Measurements from ENCODE around the gene PTPRN2.
"Not testable (repeated sequence)": the region's sequence is repeated elsewhere in the genome, so short reads cannot be mapped to it uniquely, and the experiment has no call there.

PTPRN2 gene

DNA sequence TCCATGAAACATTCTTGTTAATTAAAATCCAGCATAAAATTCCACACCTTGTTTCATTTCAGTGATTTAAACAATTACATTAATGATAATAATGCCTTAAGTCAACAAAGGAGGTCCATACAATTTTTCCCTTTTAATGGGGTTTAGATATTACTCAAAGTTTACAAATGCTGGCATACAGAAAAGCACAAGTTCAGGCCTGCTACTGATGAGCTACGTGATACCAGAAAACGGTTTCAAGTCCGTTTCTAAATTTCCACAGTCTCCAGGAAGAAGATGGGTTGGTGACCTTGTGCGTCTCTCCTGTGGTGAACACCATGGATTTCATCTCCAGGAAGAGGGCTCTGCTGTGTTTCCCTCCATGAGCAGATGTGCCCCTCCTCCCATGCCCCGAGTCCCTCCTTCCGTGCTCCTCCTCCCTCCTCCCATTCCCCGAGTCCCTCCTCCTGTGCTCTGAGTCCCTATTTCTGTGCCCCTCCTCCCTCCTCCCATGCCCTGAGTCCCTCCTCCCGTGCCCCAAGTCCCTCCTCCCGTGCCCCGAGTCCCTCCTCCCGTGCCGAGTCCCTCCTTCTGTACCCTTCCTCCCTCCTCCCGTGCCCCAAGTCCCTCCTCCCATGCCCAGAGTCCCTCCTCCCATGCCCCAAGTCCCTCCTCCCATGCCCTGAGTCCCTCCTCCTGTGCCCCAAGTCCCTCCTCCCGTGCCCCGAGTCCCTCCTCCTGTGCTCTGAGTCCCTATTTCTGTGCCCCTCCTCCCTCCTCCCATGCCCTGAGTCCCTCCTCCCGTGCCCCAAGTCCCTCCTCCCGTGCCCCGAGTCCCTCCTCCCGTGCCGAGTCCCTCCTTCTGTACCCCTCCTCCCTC, 201.9 kb downstream of the PTPRN2 start:
- DNase-seq (ENCODE audit: low read depth in 2 of 2): not testable (repeated sequence)

DNA sequence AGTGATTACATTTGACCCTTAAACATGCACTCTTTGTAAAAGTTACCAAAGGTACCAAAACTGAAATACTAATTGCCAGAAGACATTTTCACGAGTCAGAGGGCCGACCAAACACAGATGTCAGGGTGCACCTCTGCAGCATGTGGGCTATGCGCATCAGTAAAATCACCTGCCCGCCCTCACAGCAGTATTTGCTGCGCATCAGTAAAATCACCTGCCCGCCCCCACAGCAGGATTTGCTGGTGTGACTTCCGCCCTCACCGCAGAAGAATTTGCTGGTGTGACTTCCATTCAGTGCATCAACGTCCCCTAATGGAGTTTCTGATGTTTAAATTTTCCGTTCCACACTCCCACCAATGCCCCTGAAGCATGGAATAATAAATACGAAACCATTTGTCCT, 202.9 kb downstream of the PTPRN2 start:
- no peak for DNase-seq (ENCODE audit: low read depth in 2 of 2)

DNA sequence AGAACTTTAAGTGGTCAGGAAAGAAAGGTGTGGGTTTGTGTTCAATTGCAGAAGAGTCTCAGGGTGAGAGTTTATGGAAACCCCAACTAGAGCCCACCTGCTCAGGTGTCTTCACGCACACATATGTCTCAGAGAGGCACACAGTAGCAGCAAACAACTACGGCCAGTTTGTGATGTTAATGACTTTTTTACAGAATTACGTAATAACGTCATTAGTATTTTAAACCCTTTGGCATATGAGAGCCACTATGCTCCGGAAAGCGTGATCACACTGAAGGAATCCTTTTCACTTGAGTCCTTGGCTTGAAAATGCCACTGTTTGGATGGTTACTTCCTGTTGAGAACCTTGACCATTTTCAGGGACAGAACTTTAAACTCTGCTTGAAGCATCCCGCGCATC, 204.0 kb downstream of the PTPRN2 start:
- no peak for DNase-seq (ENCODE audit: low read depth in 2 of 2)

DNA sequence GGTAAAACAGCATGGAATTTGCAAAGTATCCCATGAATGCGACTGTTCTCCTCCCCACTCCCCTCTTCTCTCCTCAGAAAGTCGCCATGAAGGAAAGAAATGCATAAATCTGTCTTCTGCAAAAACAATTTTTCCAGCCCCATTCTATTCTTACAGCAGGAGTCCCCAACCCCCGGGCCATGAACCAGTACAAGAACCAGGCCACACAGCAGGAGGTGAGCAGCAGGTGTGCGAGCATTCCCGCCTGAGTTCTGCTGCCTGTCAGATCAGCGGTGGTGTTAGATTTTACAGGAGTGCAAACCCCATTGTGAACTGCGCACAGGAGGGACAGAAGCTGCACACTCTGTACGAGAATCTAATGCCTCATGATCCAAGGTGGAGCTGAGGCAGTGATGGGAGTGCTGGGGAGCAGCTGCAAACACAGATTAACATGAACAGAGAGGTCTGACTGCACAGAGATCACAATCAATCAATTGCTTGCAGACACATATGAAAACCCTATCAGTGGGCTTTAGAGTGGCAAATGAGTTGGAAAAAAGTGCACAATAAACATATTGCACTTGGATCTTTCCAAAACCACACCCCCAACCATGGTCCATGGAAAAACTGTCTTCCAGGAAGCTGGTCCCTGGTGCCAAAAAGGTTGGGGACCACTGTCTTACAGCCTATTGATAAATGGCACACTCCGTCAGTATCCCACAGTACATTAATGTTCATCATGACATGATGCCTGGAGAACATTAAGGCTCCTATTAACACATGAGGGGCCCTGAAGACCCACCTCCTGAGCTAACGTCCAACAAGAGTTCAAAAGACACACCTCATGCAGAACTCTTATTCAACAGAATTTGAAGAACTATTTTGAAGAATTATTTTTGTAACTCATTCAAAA, 205.0 kb downstream of the PTPRN2 start:
- no peak for DNase-seq (ENCODE audit: low read depth in 2 of 2)

DNA sequence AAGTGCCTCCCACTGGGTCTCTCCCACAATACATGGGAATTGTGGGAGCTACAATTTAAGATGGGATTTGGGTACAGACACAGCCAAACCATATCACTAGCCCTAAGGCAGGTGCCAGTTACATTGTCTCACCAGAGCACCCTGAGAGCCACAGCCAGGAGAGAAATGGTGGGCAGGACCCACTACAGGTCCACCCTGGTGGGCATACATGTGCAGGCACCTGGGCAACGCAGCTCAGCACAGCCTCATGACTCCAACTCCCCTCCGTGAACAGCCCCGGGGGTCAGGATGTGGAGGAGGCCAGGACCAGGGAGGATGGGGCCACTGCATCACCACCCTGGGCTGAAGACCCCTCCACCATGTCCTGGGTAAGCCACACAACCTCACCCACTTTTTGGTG, 205.7 kb downstream of the PTPRN2 start:
- DNase-seq (ENCODE audit: low read depth in 2 of 2): no peak

DNA sequence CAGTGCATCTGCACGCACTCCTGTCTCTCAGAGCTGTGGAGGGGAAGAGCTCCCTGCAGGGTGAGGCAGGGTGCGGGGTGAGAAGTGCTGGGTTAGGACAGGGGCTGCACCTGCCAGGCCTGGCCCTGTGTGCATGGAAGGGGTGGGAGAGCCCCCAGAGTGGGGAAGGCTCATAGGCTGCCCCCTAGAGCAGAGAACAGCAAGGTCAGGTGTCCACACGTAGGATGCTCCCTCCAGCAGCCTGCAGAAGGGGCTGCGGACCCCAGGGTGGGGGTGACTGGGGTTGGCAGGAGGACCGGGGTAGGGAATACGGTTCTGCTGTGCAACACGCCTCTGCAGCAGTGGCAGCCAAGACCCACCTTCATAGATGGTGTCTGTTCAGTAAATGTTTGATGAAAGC, 208.6 kb downstream of the PTPRN2 start:
- DNase-seq (ENCODE audit: low read depth in 2 of 2): no peak

DNA sequence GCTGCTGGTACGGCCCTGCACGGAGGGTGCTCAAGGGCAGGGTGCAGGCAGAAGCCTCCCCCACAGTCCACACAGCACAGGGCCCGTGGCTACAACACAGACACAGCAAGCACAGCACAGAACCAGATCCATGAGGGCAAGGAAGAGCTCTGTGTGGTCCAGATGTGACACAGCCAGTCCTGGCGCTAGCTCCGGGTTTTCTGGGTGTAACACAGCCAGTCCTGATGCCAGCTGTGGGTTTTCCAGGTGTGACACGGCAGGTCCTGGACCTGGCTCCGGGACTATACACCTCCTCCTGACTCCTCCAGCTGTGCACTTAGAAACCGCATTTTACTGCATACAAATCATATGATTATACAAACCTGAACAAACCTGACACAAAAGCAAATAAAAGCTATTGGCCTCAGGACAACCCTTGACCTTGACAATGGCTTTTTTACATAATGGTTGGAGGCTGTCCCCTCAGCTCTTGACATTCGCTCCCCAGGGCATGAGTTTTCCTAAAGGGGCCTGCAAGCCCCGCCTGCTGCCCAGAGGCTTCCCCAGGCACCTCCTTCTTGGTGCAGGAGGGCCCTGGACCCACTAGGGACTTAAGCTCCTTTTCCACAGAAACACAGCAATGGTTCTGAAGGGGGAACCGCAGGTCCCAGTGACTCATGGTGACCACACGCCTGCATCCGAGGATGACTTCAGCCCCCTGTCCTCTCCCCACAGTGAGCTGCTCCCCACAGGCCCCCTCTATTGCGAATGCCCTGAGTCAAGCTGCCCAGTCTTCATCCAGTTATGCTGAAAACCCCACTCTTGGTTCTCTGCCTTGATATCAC, 209.6 kb downstream of the PTPRN2 start:
- DNase-seq (ENCODE audit: low read depth in 2 of 2): no peak

DNA sequence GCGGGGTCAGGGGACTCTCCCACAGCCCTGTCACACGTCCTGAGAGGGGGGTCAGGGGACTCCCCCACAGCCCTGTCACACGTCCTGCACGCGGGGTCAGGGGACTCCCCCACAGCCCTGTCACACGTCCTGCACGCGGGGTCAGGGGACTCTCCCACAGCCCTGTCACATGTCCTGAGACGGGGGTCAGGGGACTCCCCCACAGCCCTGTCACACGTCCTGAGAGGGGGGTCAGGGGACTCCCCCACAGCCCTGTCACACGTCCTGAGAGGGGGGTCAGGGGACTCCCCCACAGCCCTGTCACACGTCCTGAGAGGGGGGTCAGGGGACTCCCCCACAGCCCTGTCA, 210.8 kb downstream of the PTPRN2 start:
- DNase-seq (ENCODE audit: low read depth in 2 of 2): not testable (repeated sequence)

DNA sequence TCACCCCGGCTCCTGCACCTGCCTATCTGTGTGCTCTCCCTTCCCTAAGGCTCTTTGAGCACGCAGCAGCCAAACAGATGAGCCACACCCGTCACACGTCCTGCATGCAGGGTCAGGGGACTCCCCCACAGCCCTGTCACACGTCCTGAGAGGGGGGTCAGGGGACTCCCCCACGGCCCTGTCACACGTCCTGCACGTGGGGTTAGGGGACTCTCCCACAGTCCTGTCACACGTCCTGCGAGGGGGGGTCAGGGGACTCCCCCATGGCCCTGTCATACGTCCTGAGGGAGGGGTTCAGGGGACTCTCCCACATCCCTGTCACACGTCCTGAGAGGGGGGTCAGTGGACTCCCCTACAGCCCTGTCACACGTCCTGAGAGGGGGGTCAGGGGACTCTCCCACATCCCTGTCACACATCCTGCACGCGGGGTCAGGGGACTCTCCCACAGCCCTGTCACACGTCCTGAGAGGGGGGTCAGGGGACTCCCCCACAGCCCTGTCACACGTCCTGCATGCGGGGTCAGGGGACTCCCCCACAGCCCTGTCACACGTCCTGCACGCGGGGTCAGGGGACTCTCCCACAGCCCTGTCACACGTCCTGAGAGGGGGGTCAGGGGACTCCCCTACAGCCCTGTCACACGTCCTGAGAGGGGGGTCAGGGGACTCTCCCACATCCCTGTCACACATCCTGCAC, 211.3 kb downstream of the PTPRN2 start:
- DNase-seq (ENCODE audit: low read depth in 2 of 2): peak in 1 of 2 donors; percentile 6

DNA sequence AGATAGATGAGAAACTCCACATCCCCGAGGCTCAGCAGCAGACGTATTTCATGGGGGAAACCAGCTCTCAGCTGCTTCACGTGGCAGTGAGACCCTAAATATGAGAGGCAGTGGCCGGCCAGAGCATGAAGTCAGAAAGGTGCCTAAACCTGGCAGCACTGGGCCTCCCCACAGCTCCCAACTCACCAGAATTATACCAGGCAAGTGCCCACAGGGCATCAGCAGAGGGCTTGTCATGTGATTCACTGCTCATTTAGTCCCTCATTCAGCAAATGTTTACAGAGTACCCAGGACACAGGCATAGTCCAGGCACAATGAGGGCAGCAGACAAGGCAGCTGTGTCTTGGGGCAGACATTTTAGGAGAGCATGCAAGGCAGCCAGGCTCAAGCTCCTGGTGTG, 212.6 kb downstream of the PTPRN2 start:
- DNase-seq (ENCODE audit: low read depth in 2 of 2): no peak

DNA sequence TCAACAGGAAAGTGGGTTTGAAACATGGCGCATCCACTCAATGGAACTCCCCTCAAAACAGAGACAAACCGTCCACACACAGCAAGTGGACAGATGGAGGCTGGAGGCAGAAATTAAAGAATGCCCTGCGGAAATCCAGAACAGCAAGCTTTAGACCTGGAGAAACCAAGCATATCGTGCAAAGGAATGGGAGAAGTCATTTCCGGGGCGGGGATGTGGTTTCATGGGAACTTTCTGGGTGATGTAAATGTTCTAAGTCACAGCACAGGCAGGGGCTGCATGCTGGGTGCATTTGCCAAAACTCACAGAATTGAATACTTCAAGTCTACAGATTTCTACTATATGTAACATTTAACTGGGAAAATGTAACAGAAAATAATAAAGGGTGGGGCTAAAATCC, 213.0 kb downstream of the PTPRN2 start:
- DNase-seq (ENCODE audit: low read depth in 2 of 2): no peak

DNA sequence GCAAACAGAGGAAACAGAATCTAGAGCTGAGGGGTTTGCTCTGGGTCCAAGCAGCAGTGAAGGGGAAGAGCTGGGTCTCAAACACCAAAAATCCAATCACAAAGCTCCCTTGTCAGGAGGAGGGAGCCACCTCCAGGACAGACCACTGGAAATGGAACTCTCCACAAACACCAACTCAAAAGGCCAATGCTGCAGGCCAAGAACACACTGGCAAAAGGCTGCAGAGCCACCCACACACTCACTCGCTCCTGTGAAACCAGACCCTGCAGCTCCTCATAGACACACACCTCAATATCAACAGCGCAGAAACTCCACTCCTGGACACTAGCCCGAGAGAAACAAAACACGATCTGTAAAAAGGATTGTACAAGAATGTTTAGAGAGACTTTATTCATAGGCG, 213.5 kb downstream of the PTPRN2 start:
- no peak for DNase-seq (ENCODE audit: low read depth in 2 of 2)

DNA sequence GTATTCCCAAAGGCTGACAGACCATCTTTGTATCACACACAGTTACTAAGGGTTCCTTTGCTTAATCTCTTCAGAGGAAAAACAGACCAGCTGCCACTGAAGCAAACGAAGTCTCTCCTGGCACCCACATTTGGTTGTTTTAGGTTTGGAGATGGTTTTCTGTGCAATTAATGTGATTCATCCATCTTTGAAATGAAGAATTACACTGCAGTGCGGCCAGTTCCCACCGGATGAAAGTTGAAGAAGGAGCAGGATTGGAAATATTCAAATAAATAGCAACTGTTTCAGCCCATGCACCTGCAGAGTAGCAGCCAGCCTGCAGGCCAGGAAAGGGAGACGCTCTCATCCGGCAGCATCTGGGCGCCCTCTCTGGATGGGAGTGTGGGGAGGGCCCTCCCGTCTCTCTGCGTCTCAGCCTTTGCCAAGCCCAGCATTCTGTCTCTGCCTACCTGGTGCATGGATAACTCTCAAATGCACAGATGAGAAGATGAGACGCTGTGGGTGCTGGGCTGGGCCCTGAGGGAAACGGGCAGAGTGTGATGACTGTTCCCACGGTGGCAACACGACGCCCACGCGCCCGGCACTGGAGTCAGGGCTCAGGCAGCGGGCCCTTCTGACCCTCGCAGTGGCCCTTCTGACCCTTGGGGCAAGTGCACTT, 214.0 kb downstream of the PTPRN2 start:
- no peak for DNase-seq (ENCODE audit: low read depth in 2 of 2)

DNA sequence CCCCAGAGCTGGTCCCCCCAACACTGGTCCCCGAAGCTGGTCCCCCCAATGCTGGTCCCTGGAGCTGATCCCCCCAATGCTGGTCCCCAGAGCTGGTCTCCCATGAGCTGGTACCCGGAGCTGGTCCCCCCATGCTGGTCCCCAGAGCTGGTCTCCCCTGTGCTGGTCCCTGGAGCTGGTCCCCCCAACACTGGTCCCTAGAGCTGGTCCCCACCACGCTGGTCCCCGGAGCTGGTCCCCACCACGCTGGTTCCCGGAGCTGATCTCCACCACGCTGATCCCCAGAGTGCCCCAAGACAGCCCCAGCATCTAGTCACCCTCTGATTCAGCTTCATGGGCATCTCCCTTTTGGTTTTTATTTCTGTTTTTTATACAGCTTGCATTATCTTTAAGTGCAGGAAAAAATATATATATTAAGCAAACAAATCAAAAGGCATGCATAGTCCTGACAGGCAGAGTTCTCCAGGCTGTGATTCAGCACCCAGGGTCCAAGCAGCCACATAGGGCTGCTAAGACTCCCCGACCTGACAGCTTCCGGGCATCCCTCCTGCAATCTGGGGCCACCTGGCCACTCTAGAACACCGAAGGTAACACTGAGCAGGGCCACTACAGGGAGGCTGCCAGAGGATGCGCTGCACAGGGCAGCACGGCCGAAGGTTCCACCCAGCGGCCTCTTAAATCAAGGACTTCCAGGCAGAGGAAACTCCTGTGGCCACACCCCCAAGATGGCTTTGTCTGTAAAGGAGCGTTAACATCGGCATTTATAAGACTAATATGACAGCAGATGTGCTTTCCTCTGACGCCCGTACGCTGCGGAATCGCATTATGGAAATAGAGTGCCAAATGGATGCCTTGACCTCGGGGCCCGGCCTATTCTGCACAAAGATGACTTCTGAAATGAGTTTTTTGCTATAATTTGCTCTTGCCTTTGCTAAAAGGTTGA, 215.0 kb downstream of the PTPRN2 start:
- DNase-seq (ENCODE audit: low read depth in 2 of 2): no peak

DNA sequence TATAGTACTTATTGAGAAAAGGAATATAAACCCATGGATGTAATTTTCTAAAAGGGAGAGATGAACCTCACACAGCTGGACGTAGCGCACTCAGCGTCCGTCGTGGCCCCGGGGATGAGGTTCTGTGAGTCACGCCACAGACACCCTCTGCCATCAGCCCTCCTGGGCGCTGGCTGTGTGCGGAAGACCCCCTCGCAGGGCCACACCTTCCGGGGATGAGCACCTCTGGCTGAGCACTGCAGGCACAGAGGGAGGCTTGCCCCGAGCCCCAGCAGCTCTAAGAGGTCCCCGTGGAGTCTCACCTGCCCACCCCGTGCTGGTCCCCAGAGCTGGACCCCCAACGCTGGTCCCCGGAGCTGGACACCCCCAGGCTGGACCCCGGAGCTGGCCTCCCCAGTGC, 215.8 kb downstream of the PTPRN2 start:
- DNase-seq (ENCODE audit: low read depth in 2 of 2): no peak

DNA sequence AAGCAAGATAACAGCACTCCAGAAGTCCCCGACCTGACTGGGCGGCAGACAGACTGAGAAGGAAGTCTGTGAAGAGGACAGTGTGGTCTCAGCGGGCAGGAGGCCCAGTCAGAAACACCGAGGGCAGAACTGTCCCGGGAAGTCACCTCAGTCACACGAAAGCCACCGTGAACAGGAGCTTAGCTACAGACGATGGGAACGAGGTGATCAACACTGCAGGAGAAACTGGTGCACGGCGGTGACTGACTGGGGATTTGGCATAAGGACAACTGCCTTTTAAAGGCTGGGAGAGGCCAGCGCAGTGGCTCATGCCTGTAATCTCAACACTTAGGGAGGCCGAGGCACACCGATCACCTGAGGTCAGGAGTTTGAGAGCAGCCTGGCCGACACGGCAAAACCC, 217.8 kb downstream of the PTPRN2 start:
- no peak for DNase-seq (ENCODE audit: low read depth in 2 of 2)

DNA sequence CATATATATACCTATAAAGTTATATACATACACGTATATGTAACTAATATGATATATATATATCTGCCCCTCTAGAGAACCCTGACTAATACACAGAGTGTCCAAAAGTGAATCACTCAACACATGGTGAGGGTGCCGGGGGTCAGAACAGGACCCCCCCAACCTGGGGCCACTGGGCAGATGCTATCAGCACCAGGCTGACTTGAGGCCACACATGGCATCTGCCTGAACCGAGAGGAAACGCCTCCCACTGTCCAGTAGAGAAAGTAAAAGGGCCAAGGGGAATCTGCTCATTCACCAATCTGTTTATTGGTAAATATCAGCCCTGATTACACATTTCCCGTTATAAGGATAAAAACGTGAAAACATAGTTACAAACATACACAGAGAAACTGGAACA, 218.3 kb downstream of the PTPRN2 start:
- DNase-seq (ENCODE audit: low read depth in 2 of 2): no peak

DNA sequence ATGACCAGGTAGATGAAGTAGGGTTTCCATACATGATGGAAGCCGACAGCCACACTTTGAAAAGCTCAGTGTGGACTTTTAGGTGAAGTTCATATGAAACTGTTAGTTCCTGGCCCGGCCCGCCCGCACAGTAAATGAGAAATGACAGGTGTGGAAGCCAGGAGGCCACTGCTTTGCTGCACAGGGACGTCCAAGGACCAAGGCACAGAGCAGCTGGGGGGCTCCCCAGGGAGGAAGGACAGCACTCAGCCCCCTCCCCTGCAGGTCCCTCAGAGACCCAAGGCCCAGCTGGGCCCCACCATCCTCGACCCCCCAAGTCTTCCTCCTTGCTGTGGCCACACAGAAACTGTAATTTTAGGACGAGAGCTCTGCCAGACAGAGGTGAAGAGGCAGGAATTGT, 219.2 kb downstream of the PTPRN2 start:
- no peak for DNase-seq (ENCODE audit: low read depth in 2 of 2)

DNA sequence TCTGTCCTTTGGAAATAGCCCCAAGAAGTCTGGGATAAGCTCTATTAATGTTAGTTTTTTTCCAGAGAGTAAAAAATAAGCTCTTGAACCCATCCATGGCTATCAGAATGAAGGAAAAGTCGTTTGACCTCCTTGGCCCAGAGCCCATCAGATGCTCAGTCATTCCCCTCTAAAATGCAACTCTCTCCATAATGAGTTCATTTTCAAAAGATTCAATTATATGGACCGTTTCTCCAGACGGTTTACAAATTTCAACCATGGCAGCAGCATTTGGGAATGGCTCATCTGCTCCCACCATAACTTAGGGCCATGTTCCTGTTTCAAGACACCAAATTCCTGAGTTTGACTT, 220.0 kb downstream of the PTPRN2 start:
- DNase-seq (ENCODE audit: low read depth in 2 of 2): no peak

Data from activated CD4-positive, alpha-beta T cell treated with anti-CD3 and anti-CD28 coated beads for 24 hours (primary cell).